Upper lobe of left lung (tissue), 6 donors: ENCODE measurements around the gene ITPKB. TPM values are rescaled to one million over a fixed set of nuclear protein-coding genes. Genes with fewer than 3 reads are reported as not detected.

Source experiments
- ATAC-seq, 2 donors: fragments of 200-7000 bp; cut with Tn5 transposase; one replicate each; pipeline ENCODE4 v1.9.1; 2022; ENCODE audit warnings: mild to moderate bottlenecking in 2 of 2, moderate library complexity in 2 of 2; ENCODE audit not compliant: low FRiP score in 2 of 2
- DNase-seq, 2 donors: peaks; one replicate each; pipeline ENCODE4 v3.0.0-alpha.2; 2019 to 2020
- H3K27ac ChIP-seq, 4 donors: fragments of 200-600 bp; sonication (generic); one replicate each; pipeline ENCODE4 v1.5.1; 2016 to 2019
- H3K27me3 ChIP-seq, 4 donors: fragments of 200-600 bp; sonication (generic); one replicate each; pipeline ENCODE4 v1.5.1; 2017 to 2019
- H3K36me3 ChIP-seq, 4 donors: fragments of 200-600 bp; sonication (generic); one replicate each; pipeline ENCODE4 v1.5.1; 2016 to 2019
- H3K4me1 ChIP-seq, 4 donors: fragments of 200-600 bp; sonication (generic); one replicate each; pipeline ENCODE4 v1.5.1; 2018 to 2019
- H3K4me3 ChIP-seq, 4 donors: fragments of 200-600 bp; sonication (generic); one replicate each; pipeline ENCODE4 v1.5.1; 2017 to 2019; ENCODE audit warnings: mild to moderate bottlenecking in 2 of 4, moderate library complexity in 1 of 4
- H3K9me3 ChIP-seq, 4 donors: fragments of 200-600 bp; sonication (generic); one replicate each; pipeline ENCODE4 v1.5.1; 2018 to 2019
- CTCF ChIP-seq, 6 experiments: fragments of 450-650 bp in 4 of 6; fragments of 200-600 bp in 2 of 6; sonication (generic) in 2 of 6; IDR thresholded peaks; one replicate each; pipeline ENCODE4 v1.5.1; 2016 to 2019; ENCODE audit warnings: antibody characterized with exemption in 6 of 6
- EP300 ChIP-seq, 4 donors: sonication (generic); formaldehyde crosslinking; IDR thresholded peaks; one replicate each; pipeline ENCODE4 v1.5.1; 2017; ENCODE audit warnings: antibody characterized with exemption in 4 of 4, control low read depth in 2 of 4
- POLR2A ChIP-seq, 4 donors: fragments of 450-650 bp; IDR thresholded peaks; one replicate each; pipeline ENCODE4 v1.5.1; 2016 to 2017; ENCODE audit warnings: antibody characterized with exemption in 4 of 4, mild to moderate bottlenecking in 2 of 4
- POLR2AphosphoS5 ChIP-seq, 2 donors: sonication (generic); formaldehyde crosslinking; IDR thresholded peaks; one replicate each; pipeline ENCODE4 v1.5.1; 2017; ENCODE audit warnings: antibody characterized with exemption in 2 of 2
- WGBS, 2 donors: methylation state at CpG; one replicate each; pipeline ENCODE4 v1.1.5; 2017 to 2018; 5-methylcytosine and 5-hydroxymethylcytosine counted together
- total RNA-seq, 6 donors: library from RNA; depleted of rRNA in 4 of 6; stranded (reverse); fragments of >200 nt in 4 of 6; gene quantifications; one replicate each; pipeline versions ENCODE4 v1.1.0 to v1.2.1, GENCODE V29; 2016 to 2021
- donor health status: DM: no; HTN: no; CAD: no; lungs with moderate emphysema.
- donor health status: DM: no; HTN: yes; CAD: no; lungs with severe emphysema.

Gene ITPKB
- total RNA-seq, 6 donors from 2014 or later = 19.8 to 62.9 (median 45.8) TPM

GRCh38 chr1:226658546-226659125, 80.4 kb downstream of the ITPKB start:
- DNase-seq = no peak
- WGBS, 2 donors = 95% methylated on average over 17 to 22 of the region's 22 CpGs
- H3K9me3 ChIP-seq = no peaks in the 10 kb centered on the region
- no peak for TF ChIP-seq CTCF (IDR thresholded peaks at IDR 0.05)
- no peak for TF ChIP-seq POLR2A (IDR thresholded peaks at IDR 0.05)
- no peak for TF ChIP-seq EP300 (IDR thresholded peaks at IDR 0.05)
- TF ChIP-seq POLR2AphosphoS5 (IDR thresholded peaks at IDR 0.05) = no peak
- no peaks in the 10 kb centered on the region for H3K27me3 ChIP-seq
- H3K4me3 ChIP-seq = no peak overlapping the region
- H3K27ac ChIP-seq = peak overlapping the region in 2 of 4 donors; percentile 81 to 87
- no peak for ATAC-seq
- H3K36me3 ChIP-seq = no peaks in the 10 kb centered on the region
- H3K4me1 ChIP-seq = peaks cover 76 to 97% (median 92%) of the 10 kb centered on the region in 4 donors

GRCh38 chr1:226657895-226658545, 81.1 kb downstream of the ITPKB start:
- no peaks in the 10 kb centered on the region for H3K9me3 ChIP-seq
- no peak for DNase-seq
- H3K4me3 ChIP-seq = no peak overlapping the region
- no peaks in the 10 kb centered on the region for H3K36me3 ChIP-seq
- 75 to 93% methylated on average over 9 to 10 of the region's 10 CpGs for WGBS, 2 donors
- no peak for TF ChIP-seq POLR2A (IDR thresholded peaks at IDR 0.05)
- no peak for TF ChIP-seq EP300 (IDR thresholded peaks at IDR 0.05)
- TF ChIP-seq CTCF (IDR thresholded peaks at IDR 0.05) = no peak
- no peak for TF ChIP-seq POLR2AphosphoS5 (IDR thresholded peaks at IDR 0.05)
- H3K27ac ChIP-seq = peak overlapping the region in 2 of 4 donors; percentile 71 to 81
- H3K4me1 ChIP-seq = peaks cover 75 to 97% (median 90%) of the 10 kb centered on the region in 4 donors
- no peak for ATAC-seq
- H3K27me3 ChIP-seq = no peaks in the 10 kb centered on the region

- peaks cover 66 to 85% (median 77%) of the 10 kb centered on the region in 4 donors for H3K4me1 ChIP-seq
- WGBS, 2 donors = 36 to 41% methylated on average over 12 of the region's 12 CpGs
- peak in 1 of 2 donors; percentile 28 for ATAC-seq
Observed at GRCh38 chr1:226656601-226657277, 82.3 kb downstream of the ITPKB start.

GRCh38 chr1:226656201-226656600, 82.9 kb downstream of the ITPKB start:
- peaks cover 62 to 82% (median 72%) of the 10 kb centered on the region in 4 donors for H3K4me1 ChIP-seq

More at GRCh38 chr1:226656601-226657277, 82.3 kb downstream of the ITPKB start:
- Histone ChIP-seq H3K27me3 (no peaks in the 10 kb centered on the region), H3K9me3 (no peaks in the 10 kb centered on the region), H3K4me3 (no peak overlapping the region), H3K36me3 (no peaks in the 10 kb centered on the region), H3K27ac (peak overlapping the region in 2 of 4 donors; percentile 71 to 81)
- TF ChIP-seq EP300 (IDR thresholded peaks at IDR 0.05) = no peak
- TF ChIP-seq POLR2AphosphoS5 (IDR thresholded peaks at IDR 0.05) = peak in 1 of 2 donors; percentile 33
- no peak for TF ChIP-seq POLR2A (IDR thresholded peaks at IDR 0.05)
- DNase-seq = no peak

More at GRCh38 chr1:226656201-226656600, 82.9 kb downstream of the ITPKB start:
- 28 to 41% methylated on average over 2 to 4 of the region's 4 CpGs for WGBS, 2 donors
- H3K36me3 ChIP-seq = no peaks in the 10 kb centered on the region
- ATAC-seq (no peak), DNase-seq (no peak)
- peak overlapping the region in 2 of 4 donors; percentile 71 to 81 for H3K27ac ChIP-seq
- TF ChIP-seq CTCF (IDR thresholded peaks at IDR 0.05) (no peak), POLR2A (IDR thresholded peaks at IDR 0.05) (no peak), EP300 (IDR thresholded peaks at IDR 0.05) (no peak), POLR2AphosphoS5 (IDR thresholded peaks at IDR 0.05) (no peak)
- no peaks in the 10 kb centered on the region for H3K27me3 ChIP-seq
- H3K4me3 ChIP-seq = no peak overlapping the region
- no peaks in the 10 kb centered on the region for H3K9me3 ChIP-seq
